ENCODE results near the gene IL10RB.

The IL10RB gene

GRCh38 chr21:33283203-33283602, 17.0 kb downstream of the IL10RB start:
- TF ChIP-seq ZFX (IDR thresholded peaks at IDR 0.05) (no peak), CTCF (conservative IDR thresholded peaks at IDR 0.05) (no peak)
- no peak overlapping the region for H3K27ac ChIP-seq

- no peak for TF ChIP-seq CTCF (conservative IDR thresholded peaks at IDR 0.05)
- no peak for TF ChIP-seq ZFX (IDR thresholded peaks at IDR 0.05)
- no peak overlapping the region for H3K27ac ChIP-seq
These were observed 19.9 kb downstream of the IL10RB start for GRCh38 chr21:33286076-33286475.

- H3K27ac ChIP-seq, result no peak overlapping the region
- TF ChIP-seq ZFX (IDR thresholded peaks at IDR 0.05) (no peak), CTCF (conservative IDR thresholded peaks at IDR 0.05) (no peak)
These were observed 20.7 kb downstream of the IL10RB start for GRCh38 chr21:33286600-33287456.

GRCh38 chr21:33289199-33289819, 23.1 kb downstream of the IL10RB start:
- TF ChIP-seq CTCF (conservative IDR thresholded peaks at IDR 0.05) (no peak), ZFX (IDR thresholded peaks at IDR 0.05) (no peak)
- no peak overlapping the region for H3K27ac ChIP-seq

- TF ChIP-seq CTCF (conservative IDR thresholded peaks at IDR 0.05), result no peak
- TF ChIP-seq ZFX (IDR thresholded peaks at IDR 0.05), result no peak
- H3K27ac ChIP-seq, result no peak overlapping the region
These were observed 24.3 kb downstream of the IL10RB start for GRCh38 chr21:33290441-33290840.

GRCh38 chr21:33291686-33292085, 25.5 kb downstream of the IL10RB start:
- TF ChIP-seq CTCF (conservative IDR thresholded peaks at IDR 0.05) (no peak), ZFX (IDR thresholded peaks at IDR 0.05) (no peak)

GRCh38 chr21:33292724-33293123, 26.6 kb downstream of the IL10RB start:
- peak overlapping the region; percentile 16; the same call in 1 of the 2 replicates for H3K27ac ChIP-seq
- TF ChIP-seq CTCF (conservative IDR thresholded peaks at IDR 0.05), result no peak
- TF ChIP-seq ZFX (IDR thresholded peaks at IDR 0.05), result no peak

More at GRCh38 chr21:33291686-33292085, 25.5 kb downstream of the IL10RB start:
- H3K27ac ChIP-seq, result no peak overlapping the region
